Stimulated activated CD8-positive, alpha-beta memory T cell treated with anti-CD3 and anti-CD28 coated beads, Interleukin-4, amount 100 ng/mL, for 48 hours (primary cell): Measurements from ENCODE around the gene ZFYVE21.

ENCODE experiments used
- DNase-seq: peaks from one replicate; pipeline ENCODE4 v3.0.0-alpha.2; 2020

Gene ZFYVE21

GRCh38 chr14:103726474-103726873, 10.9 kb downstream of the ZFYVE21 start:
- DNase-seq: no peak

GRCh38 chr14:103727313-103727980, 11.8 kb downstream of the ZFYVE21 start:
- no peak for DNase-seq

- no peak for DNase-seq
Measured at GRCh38 chr14:103728141-103728540, 12.5 kb downstream of the ZFYVE21 start.

- no peak for DNase-seq
Measured at GRCh38 chr14:103728721-103729120, 13.1 kb downstream of the ZFYVE21 start.

- DNase-seq: no peak
Measured at GRCh38 chr14:103729496-103730448, 14.2 kb downstream of the ZFYVE21 start.

GRCh38 chr14:103730490-103731035, 15.0 kb downstream of the ZFYVE21 start:
- DNase-seq: no peak

- no peak for DNase-seq
Measured at GRCh38 chr14:103731481-103731880, 15.9 kb downstream of the ZFYVE21 start.

GRCh38 chr14:103731916-103732867, 16.6 kb downstream of the ZFYVE21 start:
- DNase-seq: no peak

- DNase-seq: no peak
Measured at GRCh38 chr14:103732868-103733620, 17.4 kb downstream of the ZFYVE21 start.

- no peak for DNase-seq
Measured at GRCh38 chr14:103733651-103734050, 18.0 kb downstream of the ZFYVE21 start.

- DNase-seq: no peak
Measured at GRCh38 chr14:103734081-103734888, 18.7 kb downstream of the ZFYVE21 start.

- DNase-seq: no peak
Measured at GRCh38 chr14:103735022-103735421, 19.4 kb downstream of the ZFYVE21 start.

- no peak for DNase-seq
Measured at GRCh38 chr14:103735439-103735814, 19.8 kb downstream of the ZFYVE21 start.

- DNase-seq: no peak
Measured at GRCh38 chr14:103735815-103736545, 20.4 kb downstream of the ZFYVE21 start.

GRCh38 chr14:103736546-103737431, 21.2 kb downstream of the ZFYVE21 start:
- DNase-seq: no peak

GRCh38 chr14:103737432-103738045, 21.9 kb downstream of the ZFYVE21 start:
- no peak for DNase-seq

- DNase-seq: no peak
Measured at GRCh38 chr14:103738166-103738565, 22.6 kb downstream of the ZFYVE21 start.

GRCh38 chr14:103738701-103739451, 23.3 kb downstream of the ZFYVE21 start:
- DNase-seq: no peak
